HG02840 (cell line): ENCODE measurements around the gene TMEM198.
A peak's percentile ranks its signal among the peaks of the same experiment; 100 is the strongest.

Experiments
- ATAC-seq: cut with Tn5 transposase; IDR thresholded peaks from one replicate; pipeline ENCODE4 v1.9.1; 2021; ENCODE audit warnings: mild to moderate bottlenecking, moderate library complexity, moderate number of reproducible peaks; ENCODE audit not compliant: unreplicated experiment, low FRiP score

The TMEM198 gene

DNA sequence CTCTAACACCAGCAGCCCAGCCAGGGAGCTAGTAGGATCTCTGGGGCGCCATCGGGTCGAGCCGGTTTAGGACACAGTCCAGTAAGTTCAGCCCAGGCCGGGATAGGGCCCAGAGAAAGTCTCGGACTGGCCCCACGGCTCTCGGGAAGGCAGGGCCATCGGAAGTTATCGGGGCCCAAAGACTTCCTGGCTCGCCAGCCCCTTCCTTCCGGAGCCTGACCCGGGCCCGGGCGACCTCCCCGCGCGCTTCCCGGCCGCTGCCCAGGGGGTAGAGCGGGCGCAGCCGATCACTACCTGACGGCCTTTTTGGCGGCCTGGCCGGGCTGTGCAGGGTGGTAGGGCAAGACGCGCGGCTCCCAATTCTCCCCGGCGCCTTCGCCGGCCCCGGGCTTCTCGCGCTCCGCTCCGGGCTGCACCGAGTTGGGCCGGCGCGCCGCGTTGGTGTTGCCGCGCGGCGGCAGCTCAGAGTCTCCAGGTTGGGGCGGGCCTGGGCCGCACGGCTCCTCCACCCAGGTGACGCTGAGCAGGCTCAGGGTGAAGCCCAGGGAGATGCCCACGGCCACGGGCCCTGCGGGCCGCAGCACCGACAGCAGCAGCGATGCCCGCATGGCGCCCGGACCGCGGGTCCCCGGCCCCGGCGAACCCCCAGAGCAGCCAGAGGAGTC lies 765 bp upstream of the TMEM198 start:
- ATAC-seq, result peak; percentile 33

DNA sequence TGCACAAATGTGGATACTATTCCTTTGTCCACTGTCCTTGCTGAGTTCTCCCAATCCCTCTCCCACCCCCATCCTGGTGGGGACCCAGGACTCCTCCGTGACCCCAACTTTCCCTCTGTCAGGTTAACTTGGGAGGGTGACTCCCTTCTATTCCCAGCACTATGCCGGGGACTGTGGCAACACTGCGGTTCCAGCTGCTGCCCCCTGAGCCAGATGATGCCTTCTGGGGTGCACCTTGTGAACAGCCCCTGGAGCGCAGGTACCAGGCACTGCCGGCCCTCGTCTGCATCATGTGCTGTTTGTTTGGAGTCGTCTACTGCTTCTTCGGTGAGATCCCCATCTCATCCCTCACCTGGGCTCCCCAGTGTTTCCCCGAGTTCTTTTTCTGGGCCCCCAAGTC lies 739 bp downstream of the TMEM198 start:
- no peak for ATAC-seq

DNA sequence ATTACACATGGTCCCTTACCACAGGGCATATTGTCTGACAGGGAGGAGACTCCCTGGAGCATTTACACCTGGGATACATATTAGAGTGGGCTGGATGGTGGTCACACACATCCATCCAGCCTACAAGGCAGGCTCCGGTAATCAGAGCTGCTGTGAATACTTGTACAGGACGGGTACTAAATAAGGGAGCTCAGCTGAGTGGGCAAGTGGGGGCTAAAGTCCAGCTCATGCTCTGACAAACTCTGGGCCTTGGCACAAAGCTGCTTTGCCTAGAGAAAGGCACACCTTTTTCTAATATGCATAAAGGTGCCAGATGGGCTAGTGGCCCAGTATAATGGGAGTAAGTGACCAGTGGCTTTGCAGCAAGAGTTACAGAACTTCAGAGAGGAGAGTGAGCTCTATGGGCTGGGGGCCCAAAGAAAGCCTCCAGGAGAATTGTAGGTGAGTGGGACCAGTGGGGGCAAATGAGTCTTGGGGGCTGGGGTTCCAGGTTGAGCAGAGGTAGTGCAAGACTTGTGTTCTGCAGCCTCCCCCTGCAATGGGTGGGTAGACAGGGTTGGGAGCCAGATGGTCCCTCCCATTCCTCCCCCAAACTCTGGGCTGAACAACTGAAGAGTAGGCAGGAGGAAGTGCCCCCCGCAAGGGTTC lies 1.6 kb downstream of the TMEM198 start:
- no peak for ATAC-seq

DNA sequence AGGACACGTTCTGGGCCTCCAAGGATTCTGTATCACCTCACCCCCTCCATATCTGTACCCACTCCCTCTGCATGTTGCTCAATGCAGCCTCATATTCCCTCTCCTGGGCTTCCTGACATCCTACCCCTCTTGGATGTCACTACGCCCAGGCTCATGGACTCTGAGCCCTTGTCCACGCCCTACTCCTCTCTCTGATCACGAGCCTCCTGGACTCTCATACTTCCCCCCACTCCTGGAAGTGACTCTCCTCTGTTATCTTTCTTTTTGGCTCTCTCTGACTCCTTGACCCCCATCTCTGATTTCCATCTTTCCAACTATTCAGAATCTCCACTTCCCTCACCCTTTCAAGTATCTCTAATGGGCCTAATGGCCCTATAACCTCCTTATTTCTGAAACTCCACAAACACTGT lies 2.1 kb downstream of the TMEM198 start:
- ATAC-seq, result no peak

DNA sequence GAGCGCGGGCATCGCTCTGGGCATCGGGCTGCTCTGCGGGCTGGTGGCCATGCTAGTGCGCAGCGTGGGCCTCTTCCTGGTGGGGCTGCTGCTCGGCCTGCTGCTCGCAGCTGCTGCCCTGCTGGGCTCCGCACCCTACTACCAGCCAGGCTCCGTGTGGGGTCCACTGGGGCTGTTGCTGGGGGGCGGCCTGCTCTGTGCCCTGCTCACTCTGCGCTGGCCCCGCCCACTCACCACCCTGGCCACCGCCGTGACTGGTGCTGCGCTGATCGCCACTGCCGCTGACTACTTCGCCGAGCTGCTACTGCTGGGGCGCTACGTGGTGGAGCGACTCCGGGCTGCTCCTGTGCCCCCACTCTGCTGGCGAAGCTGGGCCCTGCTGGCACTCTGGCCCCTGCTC lies 3.8 kb downstream of the TMEM198 start:
- ATAC-seq, result no peak

DNA sequence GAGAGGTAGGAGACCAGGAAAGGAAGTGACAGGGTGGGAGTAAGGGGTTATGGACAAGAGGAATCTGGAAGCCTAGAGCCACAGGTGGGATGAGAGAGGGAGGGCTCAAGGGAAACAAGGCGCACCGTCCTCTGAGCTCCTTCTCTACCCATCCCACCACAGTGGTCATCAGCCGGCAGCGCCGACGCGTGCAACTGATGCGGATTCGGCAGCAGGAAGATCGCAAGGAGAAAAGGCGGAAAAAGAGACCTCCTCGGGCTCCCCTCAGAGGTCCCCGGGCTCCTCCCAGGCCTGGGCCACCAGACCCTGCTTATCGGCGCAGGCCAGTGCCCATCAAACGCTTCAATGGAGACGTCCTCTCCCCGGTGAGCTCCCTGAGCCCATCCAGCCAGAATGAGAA lies 5.2 kb downstream of the TMEM198 start:
- no peak for ATAC-seq

DNA sequence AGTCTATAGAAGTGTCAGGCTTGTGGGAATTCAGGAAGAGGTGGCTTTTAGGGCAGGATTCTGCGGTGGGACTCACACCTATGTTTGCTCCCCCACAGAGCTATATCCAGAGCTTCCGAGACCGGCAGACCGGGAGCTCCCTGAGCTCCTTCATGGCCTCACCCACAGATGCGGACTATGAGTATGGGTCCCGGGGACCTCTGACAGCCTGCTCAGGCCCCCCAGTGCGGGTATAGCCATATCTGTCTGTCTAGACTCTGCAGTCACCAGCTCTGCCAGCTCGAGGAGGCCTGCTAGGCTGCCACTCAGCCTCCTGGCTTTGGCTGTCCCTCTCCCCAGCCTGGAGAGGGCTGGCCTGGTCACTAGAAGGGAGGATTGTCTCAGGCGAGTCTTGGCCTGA lies 5.8 kb downstream of the TMEM198 start:
- ATAC-seq, result no peak

DNA sequence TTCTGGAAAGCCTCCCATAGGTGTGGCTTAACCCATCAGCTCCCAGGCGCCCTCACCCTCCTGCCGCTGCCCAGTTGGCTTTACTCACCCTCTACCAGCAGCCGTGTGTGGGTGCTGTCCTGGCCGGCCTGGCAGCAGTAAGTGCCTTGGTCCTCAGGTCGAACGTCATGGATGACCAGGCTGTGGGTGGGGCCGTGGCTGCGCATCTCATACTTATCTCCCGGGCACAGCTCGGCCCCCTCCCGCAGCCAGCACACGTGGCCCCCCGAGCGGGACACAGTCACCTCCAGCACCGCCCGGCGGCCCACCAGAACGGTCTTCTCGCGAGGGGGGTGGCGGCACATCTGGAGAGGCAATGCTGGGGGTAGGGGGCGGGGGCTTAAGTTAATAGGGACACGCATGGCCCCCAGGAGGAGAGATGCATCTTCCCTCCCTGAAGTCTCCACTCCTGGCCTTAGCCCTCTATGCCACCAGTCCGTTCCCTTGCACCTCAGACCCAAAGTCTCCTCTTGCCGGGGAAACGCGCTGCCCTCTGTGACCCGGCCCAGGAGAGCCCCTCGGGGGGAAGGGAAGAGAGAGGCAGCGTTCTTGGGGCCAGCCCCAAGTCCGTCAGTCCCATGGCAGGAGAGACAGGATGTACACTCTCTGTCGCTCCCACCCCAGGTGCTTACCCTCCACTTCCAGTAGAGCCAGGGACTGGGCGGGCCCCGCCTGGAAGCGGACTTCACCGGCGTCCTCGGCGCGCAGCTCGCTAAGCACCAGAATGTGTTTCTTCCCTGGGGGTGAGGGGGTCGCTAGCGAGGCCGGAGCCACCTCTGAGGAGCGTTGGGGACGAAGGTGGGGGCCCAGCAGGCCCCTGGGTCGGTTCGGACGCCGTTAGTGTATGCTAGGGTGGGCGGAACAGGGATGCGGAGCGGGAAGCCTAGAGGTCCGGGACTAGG lies 7.9 kb downstream of the TMEM198 start:
- peak; percentile 28 for ATAC-seq

DNA sequence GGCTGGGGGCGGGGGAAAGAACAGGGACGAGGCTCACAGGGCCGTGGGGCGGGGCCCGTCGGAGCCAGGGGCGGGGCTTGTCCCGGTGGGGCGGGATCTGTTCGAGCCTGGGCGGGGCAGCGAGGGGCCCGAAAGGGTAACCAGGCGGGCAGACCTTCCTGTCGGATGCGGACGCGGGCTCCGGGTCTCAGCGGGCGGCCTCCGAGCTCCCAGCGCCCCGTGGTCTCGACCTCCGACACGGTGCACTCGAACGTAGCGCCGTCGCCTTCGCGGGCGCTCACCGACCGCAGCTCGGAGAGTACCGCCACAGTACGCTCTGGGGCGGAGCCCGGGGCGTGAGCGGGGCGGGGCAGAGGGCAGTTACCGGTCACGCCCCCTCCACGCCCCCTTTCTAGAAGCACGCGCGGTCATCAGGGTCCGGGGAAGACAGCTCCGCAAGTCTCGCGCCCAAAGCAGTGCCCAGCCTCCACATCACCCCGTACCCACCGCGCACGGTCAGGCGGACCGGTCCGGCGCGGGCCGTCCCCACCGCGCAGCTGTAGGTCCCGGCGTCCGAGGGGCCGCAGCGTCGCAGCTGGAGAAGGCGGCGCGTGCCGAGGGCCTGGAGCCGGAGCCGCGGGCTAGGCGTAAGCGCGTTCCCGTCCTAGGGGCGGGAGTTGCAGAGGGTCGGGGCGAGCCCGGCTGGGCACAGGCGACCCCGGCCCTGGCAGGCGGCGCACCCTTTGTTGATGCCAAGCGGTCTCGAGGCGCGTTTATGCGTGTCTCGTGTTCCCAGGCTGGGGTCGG lies 8.7 kb downstream of the TMEM198 start:
- peak; percentile 84 for ATAC-seq

DNA sequence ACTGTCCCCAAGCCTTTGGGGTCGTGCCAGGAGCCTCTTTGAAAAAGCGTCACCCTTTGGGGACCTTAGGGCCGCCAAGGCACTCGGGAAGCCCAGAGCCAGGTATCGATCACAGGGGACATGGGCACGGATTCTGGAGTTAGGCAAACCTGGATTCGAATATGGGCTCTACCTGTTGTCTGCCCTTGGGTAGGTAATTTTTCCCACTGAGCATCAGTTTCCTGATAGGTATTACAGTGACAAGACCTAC lies 9.3 kb downstream of the TMEM198 start:
- no peak for ATAC-seq

DNA sequence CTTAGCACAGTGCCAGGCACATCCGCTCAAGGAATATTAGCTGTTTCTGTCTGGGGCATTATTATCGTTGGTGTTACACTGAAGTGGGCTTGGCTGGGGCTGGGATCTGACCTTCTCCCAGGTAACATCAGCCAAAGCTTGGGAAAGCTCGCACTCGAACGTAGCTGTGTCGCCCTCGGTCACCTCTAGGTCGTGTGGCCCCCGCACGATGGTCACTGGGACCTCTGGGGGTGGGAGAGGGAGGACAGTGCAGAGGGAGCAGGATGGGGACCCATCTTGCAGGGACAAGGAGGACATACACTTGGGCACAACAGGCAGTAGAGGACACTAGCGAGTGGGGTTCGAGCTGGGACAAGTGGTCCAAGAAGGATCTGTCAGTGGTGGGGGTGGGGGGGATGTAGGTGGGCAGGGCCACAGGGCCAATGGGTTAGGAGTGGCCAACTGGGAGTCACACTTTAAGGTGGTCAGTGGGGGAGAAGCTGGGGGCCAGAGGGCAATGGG lies 9.7 kb downstream of the TMEM198 start:
- no peak for ATAC-seq

DNA sequence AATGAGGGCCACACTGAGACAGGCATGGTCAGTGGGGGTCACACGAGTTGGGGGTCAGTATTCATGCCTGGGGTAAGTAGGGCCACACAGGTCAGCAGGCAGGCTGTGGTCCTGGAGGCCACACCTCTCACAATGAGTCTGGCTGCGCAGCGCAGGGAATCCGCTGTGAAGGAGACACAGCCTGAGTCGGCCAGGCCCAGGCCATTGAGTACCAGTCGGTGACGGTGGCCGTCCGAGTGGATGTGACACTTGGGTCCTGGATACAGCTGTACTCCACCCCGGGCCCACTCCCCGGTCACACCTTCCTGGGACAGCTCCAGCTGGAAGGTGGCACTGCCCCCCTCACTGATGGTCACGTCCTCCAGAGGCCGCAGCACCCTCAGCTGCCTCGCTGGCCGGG lies 10.5 kb downstream of the TMEM198 start:
- no peak for ATAC-seq

DNA sequence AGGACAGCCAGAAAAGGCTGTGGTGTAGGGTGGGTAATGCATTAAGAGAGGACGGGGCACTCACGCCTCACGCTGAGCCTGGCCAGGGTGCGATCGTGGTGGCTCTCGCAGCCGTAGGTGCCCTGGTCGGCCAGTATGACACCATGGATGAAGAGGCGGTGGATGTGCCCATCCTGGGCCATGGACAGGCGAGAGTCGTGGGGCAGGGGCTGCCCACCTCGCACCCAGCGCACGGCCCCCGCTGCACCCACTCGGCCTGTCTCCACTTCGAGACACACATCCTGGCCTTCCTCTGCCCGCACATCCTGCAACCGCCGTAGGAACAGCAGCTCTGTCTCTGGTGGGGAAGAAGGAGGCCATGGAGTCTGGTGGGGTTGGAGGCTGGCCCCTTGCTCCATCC lies 12.1 kb downstream of the TMEM198 start:
- ATAC-seq, result no peak

DNA sequence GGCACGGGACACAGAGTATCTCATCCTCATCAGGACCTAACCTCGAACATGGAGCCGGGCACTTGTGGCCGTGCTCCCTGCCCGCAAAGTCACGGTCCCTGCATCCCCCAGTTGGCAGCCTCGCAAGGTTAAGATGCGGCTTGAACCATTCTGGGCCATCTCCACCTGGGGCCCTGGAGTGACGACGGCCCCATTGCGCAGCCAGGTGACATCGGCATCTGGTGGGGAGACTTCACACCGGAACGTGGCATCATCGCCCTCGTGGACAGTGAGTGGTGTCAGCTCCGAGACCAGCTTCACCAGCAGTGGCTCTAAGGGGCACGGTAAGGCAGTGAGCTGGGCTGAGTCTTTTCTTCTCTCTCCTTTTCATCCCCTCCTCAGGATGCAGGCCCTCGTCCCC lies 12.6 kb downstream of the TMEM198 start:
- no peak for ATAC-seq

DNA sequence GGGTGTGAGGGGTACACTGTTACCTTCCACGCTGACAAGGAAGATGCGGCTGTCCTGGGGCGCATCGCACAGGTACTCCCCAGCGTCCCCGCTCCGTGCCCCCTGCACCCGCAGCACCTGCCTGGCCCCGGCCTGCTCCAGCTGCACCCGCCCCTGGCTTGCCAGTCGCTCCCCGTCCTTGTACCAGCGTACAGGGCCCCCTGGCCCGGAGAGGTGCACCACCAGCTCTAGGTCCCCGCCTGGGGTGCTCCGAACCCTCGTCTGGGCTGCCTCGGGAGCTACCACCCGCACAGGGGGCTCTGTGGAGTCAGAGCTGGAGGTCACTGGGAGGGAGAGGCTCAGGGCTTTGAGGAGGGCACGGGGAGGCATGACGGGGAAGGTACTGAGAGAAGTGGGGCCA lies 13.5 kb downstream of the TMEM198 start:
- no peak for ATAC-seq

DNA sequence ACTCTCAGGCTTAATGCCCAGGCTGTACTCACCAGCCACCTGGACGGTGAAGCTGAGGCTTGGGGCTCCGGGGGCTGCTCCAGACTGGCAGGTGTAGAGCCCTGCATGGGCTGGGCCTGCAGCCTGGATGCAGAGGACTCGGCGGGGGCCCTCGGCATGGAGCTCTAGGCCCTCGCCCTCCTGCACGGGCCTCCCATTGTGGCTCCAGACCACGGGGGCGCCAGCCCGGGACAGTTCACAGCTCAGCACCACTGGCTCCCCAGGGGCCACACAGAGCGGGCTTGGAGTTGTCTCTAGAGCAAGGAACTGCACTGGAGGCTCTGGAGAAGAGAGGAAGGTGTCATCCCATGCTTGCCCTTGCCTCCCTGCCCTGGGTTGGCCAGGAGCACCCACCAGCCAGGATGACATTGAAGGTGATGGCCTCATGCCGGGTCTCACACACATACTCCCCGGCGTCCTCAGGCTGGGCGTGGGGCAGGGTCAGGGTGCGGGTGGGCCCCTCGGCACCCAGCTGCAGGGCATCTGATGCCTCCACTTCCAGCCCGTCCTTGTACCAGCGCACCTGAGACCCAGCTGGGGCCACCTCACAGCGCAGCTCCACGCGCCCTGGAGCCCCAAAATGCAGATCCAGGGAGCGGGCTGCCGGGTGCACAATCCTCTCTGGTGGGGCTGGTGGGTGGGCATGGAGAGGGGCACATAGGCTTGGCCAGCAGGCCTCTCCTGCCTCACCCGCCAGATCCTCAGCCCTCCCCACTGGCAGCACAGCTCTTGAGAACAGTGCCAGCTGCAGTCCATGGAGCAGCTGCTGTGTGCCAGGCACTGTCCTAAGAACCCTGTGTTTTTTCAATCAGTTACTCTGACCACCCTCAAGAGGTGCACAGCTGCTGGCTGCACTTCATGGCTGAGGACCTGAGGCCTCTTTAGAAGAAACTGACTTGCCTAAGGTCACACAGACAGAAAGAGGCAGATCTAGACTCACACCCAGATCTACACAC lies 14.3 kb downstream of the TMEM198 start:
- ATAC-seq, result no peak

DNA sequence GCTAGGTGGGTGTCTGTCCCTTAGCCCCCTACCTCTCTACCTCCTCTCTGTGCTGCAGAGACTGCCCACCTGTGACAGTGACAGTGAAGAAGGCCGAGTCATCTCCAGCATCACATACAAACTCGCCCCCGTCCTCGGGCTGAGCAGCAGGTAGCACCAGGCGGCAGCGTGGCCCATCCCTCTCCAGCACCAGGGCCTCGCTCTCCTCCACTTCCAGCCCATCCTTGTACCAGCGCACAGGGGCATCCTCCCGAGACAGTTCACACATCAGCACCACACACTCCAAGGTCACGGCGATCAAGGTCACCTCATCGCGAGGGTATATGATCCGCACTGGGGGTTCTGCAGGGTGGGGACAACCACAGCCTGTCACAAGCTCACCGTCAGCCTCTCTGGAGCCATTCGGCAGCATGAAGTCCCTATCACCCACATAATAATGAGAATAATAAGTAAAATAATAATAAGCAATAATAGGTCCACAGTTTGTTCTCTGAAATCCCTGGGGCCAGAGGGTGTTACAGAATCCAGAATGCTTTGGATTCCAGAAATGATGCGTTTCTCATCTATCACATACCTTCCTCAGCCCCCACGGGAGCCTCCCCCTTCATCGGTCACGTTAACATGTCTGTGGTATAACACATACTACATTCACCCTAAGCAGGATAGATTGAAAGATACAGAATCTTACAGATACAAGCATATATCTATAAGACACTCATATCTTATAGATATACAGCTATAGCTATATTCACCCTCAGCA lies 15.5 kb downstream of the TMEM198 start:
- no peak for ATAC-seq

DNA sequence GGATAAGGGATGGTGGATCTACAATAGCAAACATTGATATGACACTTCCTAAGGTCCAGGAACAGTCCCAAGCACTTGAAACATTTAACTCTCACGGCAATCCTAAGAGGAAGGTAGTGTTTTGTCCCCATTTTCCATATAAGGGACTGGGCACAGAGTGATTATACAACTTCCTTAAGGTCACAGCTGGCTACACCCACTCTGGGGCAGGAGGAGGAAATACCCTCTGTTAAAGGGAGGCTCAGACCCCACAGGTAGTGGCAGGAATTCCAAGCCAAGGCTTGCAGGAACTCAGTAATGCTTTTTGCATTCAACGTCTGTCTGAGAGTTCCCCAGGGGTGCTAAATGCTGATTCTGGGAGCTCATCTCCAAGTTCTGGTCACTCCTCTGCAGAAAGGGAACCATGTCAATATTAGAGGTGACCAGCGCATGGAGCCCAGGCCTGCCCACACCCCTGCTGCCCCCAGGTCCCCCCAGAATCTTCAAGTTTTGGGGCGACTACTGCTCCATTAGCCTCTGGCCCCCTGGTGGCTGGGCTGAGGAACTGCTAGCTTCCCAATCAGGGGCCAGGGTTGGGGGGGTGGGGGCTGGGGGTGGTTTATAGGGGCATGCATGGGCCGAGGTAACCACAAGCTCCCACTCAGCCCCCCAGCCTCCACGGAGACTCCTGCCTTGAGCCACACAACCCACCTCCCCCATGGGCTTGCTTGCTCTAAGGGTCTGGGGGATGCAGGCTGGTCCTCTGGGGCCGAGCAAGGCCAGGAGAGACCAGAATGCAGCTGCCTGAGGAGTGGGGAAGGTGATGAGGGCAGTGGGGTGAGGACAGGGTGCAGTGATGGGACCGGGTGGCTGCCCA lies 16.4 kb downstream of the TMEM198 start:
- no peak for ATAC-seq
